ENCODE data around the gene WWOX.

The WWOX gene

GRCh38 chr16:78584213-78584860 lies 484.9 kb downstream of the WWOX start:
- no peak for TF ChIP-seq CTCF (IDR thresholded peaks at IDR 0.05; ENCODE audit: control insufficient read depth, insufficient read depth, low read depth, low read length, missing control alignments)
- no peak for DNase-seq (ENCODE audit: low read depth)
- H3K4me3 ChIP-seq (ENCODE audit: control insufficient read depth, low read depth, low read length): no peak overlapping the region

- DNase-seq (ENCODE audit: low read depth): no peak
- TF ChIP-seq CTCF (IDR thresholded peaks at IDR 0.05; ENCODE audit: control insufficient read depth, insufficient read depth, low read depth, low read length, missing control alignments): no peak
Observed at GRCh38 chr16:78584991-78585390, 485.5 kb downstream of the WWOX start.

GRCh38 chr16:78589331-78589730 lies 489.9 kb downstream of the WWOX start:
- TF ChIP-seq CTCF (IDR thresholded peaks at IDR 0.05; ENCODE audit: control insufficient read depth, insufficient read depth, low read depth, low read length, missing control alignments): no peak
- H3K4me3 ChIP-seq (ENCODE audit: control insufficient read depth, low read depth, low read length): no peak overlapping the region
- DNase-seq (ENCODE audit: low read depth): no peak

More at GRCh38 chr16:78584991-78585390, 485.5 kb downstream of the WWOX start:
- no peak overlapping the region for H3K4me3 ChIP-seq (ENCODE audit: control insufficient read depth, low read depth, low read length)

GRCh38 chr16:78591682-78592103 lies 492.2 kb downstream of the WWOX start:
- TF ChIP-seq CTCF (IDR thresholded peaks at IDR 0.05; ENCODE audit: control insufficient read depth, insufficient read depth, low read depth, low read length, missing control alignments): no peak
- no peak for DNase-seq (ENCODE audit: low read depth)
- no peak overlapping the region for H3K4me3 ChIP-seq (ENCODE audit: control insufficient read depth, low read depth, low read length)

- DNase-seq (ENCODE audit: low read depth): no peak
- H3K4me3 ChIP-seq (ENCODE audit: control insufficient read depth, low read depth, low read length): no peak overlapping the region
- TF ChIP-seq CTCF (IDR thresholded peaks at IDR 0.05; ENCODE audit: control insufficient read depth, insufficient read depth, low read depth, low read length, missing control alignments): no peak
Observed at GRCh38 chr16:78592111-78592510, 492.7 kb downstream of the WWOX start.

GRCh38 chr16:78593352-78593751 lies 493.9 kb downstream of the WWOX start:
- no peak overlapping the region for H3K4me3 ChIP-seq (ENCODE audit: control insufficient read depth, low read depth, low read length)
- no peak for DNase-seq (ENCODE audit: low read depth)
- TF ChIP-seq CTCF (IDR thresholded peaks at IDR 0.05; ENCODE audit: control insufficient read depth, insufficient read depth, low read depth, low read length, missing control alignments): no peak
